Large intestine (tissue), 3 donors: ENCODE data around the gene SUSD1. TPM values are rescaled to one million over a fixed set of nuclear protein-coding genes. Genes with fewer than 3 reads are reported as not detected.

Experiments used
- DNase-seq, 2 donors: peaks; one replicate each; pipeline versions ENCODE4 v3.0.0 to v3.0.0-alpha.2; 2013
- H3K27ac ChIP-seq: one replicate; pipeline ENCODE4 v1.5.1; 2013; ENCODE audit warnings: low read length
- H3K27me3 ChIP-seq: 2 replicates; pipeline ENCODE4 v1.6.1; 2013; ENCODE audit warnings: low read length; ENCODE audit not compliant: control insufficient read depth, insufficient read depth
- H3K36me3 ChIP-seq: 2 replicates; pipeline ENCODE4 v1.6.1; 2013; ENCODE audit warnings: low read length; ENCODE audit not compliant: control insufficient read depth, insufficient read depth
- H3K4me1 ChIP-seq: one replicate; pipeline ENCODE4 v1.6.1; 2013; ENCODE audit warnings: low read length; ENCODE audit not compliant: control insufficient read depth, insufficient read depth
- H3K4me3 ChIP-seq: one replicate; pipeline ENCODE4 v1.5.1; 2013; ENCODE audit warnings: low read length
- H3K9me3 ChIP-seq: one replicate; pipeline ENCODE4 v1.6.1; 2013; ENCODE audit warnings: mild to moderate bottlenecking, low read depth, low read length, moderate library complexity; ENCODE audit not compliant: control insufficient read depth
- WGBS: methylation state at CpG from one replicate; pipeline ENCODE4 v1.1.5; 2013; ENCODE audit warnings: low lambda C conversion rate; ENCODE audit not compliant: insufficient coverage; 5-methylcytosine and 5-hydroxymethylcytosine counted together
- polyA plus RNA-seq: library from polyadenylated mRNA; unstranded; fragments of 120-200 nt; gene quantifications from one replicate; pipeline ENCODE4 v1.2.1, GENCODE V29; 2013

SUSD1 gene
- polyA plus RNA-seq, 1 donor, result 28.4 TPM

GRCh38 chr9:112015149-112015548 lies 159.9 kb downstream of the SUSD1 start:
- peaks cover 12% of the 10 kb centered on the region for H3K4me1 ChIP-seq
- DNase-seq, result no peak
- no peak overlapping the region for H3K27ac ChIP-seq
- H3K27me3 ChIP-seq, result no peaks in the 10 kb centered on the region
- no peak overlapping the region for H3K4me3 ChIP-seq
- H3K9me3 ChIP-seq, result no peaks in the 10 kb centered on the region
- H3K36me3 ChIP-seq, result no peaks in the 10 kb centered on the region
- 57% methylated on average over 1 of the region's 4 CpGs for WGBS

- peaks cover 10% of the 10 kb centered on the region for H3K4me1 ChIP-seq
- WGBS, result no CpG with 5 or more reads among the region's 3 CpGs
- H3K27me3 ChIP-seq, result no peaks in the 10 kb centered on the region
- H3K4me3 ChIP-seq, result no peak overlapping the region
- no peaks in the 10 kb centered on the region for H3K9me3 ChIP-seq
- no peak overlapping the region for H3K27ac ChIP-seq
- no peaks in the 10 kb centered on the region for H3K36me3 ChIP-seq
- no peak for DNase-seq
These were observed 161.8 kb downstream of the SUSD1 start for GRCh38 chr9:112013266-112013665.

- WGBS, result no CpG with 5 or more reads among the region's 4 CpGs
- H3K27ac ChIP-seq, result peak overlapping the region; percentile 56
- no peak overlapping the region for H3K4me3 ChIP-seq
- no peaks in the 10 kb centered on the region for H3K9me3 ChIP-seq
- DNase-seq, result peak in 1 of 2 donors; percentile 62
- H3K27me3 ChIP-seq, result no peaks in the 10 kb centered on the region
- no peaks in the 10 kb centered on the region for H3K36me3 ChIP-seq
- peaks cover 10% of the 10 kb centered on the region for H3K4me1 ChIP-seq
These were observed 162.8 kb downstream of the SUSD1 start for GRCh38 chr9:112012026-112012902.

- no peak overlapping the region for H3K27ac ChIP-seq
- no peak for DNase-seq
These were observed 164.0 kb downstream of the SUSD1 start for GRCh38 chr9:112011051-112011620.

GRCh38 chr9:112010537-112010936 lies 164.6 kb downstream of the SUSD1 start:
- H3K9me3 ChIP-seq, result no peaks in the 10 kb centered on the region
- H3K4me3 ChIP-seq, result no peak overlapping the region
- H3K27me3 ChIP-seq, result no peaks in the 10 kb centered on the region
- H3K27ac ChIP-seq, result no peak overlapping the region
- H3K4me1 ChIP-seq, result peaks cover 10% of the 10 kb centered on the region
- no peak for DNase-seq
- no peaks in the 10 kb centered on the region for H3K36me3 ChIP-seq

More at GRCh38 chr9:112011051-112011620, 164.0 kb downstream of the SUSD1 start:
- Histone ChIP-seq H3K36me3 (no peaks in the 10 kb centered on the region), H3K4me1 (peaks cover 10% of the 10 kb centered on the region), H3K27me3 (no peaks in the 10 kb centered on the region), H3K9me3 (no peaks in the 10 kb centered on the region), H3K4me3 (no peak overlapping the region)
- no CpG with 5 or more reads among the region's 3 CpGs for WGBS

- WGBS, result 100% methylated on average over 2 of the region's 3 CpGs
- H3K4me3 ChIP-seq, result no peak overlapping the region
These were observed 165.4 kb downstream of the SUSD1 start for GRCh38 chr9:112009656-112010055.

GRCh38 chr9:112007575-112008240 lies 167.4 kb downstream of the SUSD1 start:
- WGBS, result 83% methylated on average over 2 of the region's 6 CpGs
- no peak overlapping the region for H3K4me3 ChIP-seq
- H3K27me3 ChIP-seq, result no peaks in the 10 kb centered on the region
- H3K9me3 ChIP-seq, result no peaks in the 10 kb centered on the region
- no peak for DNase-seq
- no peak overlapping the region for H3K27ac ChIP-seq
- peaks cover 10% of the 10 kb centered on the region for H3K4me1 ChIP-seq
- no peaks in the 10 kb centered on the region for H3K36me3 ChIP-seq

More at GRCh38 chr9:112009656-112010055, 165.4 kb downstream of the SUSD1 start:
- no peaks in the 10 kb centered on the region for H3K36me3 ChIP-seq
- no peaks in the 10 kb centered on the region for H3K27me3 ChIP-seq
- H3K9me3 ChIP-seq, result no peaks in the 10 kb centered on the region
- H3K27ac ChIP-seq, result no peak overlapping the region
- no peak for DNase-seq
- peaks cover 10% of the 10 kb centered on the region for H3K4me1 ChIP-seq

- no peak overlapping the region for H3K4me3 ChIP-seq
- H3K27ac ChIP-seq, result no peak overlapping the region
- no peak for DNase-seq
- H3K27me3 ChIP-seq, result no peaks in the 10 kb centered on the region
- no peaks in the 10 kb centered on the region for H3K9me3 ChIP-seq
- no CpG with 5 or more reads among the region's 11 CpGs for WGBS
- H3K36me3 ChIP-seq, result no peaks in the 10 kb centered on the region
- no peaks in the 10 kb centered on the region for H3K4me1 ChIP-seq
These were observed 168.6 kb downstream of the SUSD1 start for GRCh38 chr9:112006361-112007020.

GRCh38 chr9:112005939-112006338 lies 169.2 kb downstream of the SUSD1 start:
- H3K9me3 ChIP-seq, result no peaks in the 10 kb centered on the region
- no peaks in the 10 kb centered on the region for H3K36me3 ChIP-seq
- H3K4me3 ChIP-seq, result no peak overlapping the region
- DNase-seq, result no peak
- H3K27ac ChIP-seq, result no peak overlapping the region
- WGBS, result no CpG with 5 or more reads among the region's 8 CpGs
- H3K4me1 ChIP-seq, result no peaks in the 10 kb centered on the region
- H3K27me3 ChIP-seq, result no peaks in the 10 kb centered on the region

GRCh38 chr9:112003538-112003937 lies 171.6 kb downstream of the SUSD1 start:
- no peaks in the 10 kb centered on the region for H3K36me3 ChIP-seq
- H3K27ac ChIP-seq, result no peak overlapping the region
- H3K9me3 ChIP-seq, result no peaks in the 10 kb centered on the region
- H3K4me3 ChIP-seq, result no peak overlapping the region
- no peaks in the 10 kb centered on the region for H3K27me3 ChIP-seq
- no peak for DNase-seq
- no peaks in the 10 kb centered on the region for H3K4me1 ChIP-seq
- WGBS, result no CpG with 5 or more reads among the region's 4 CpGs
